ENCODE results near the gene PNPLA5.
"Not testable (repeated sequence)": the region's sequence is repeated elsewhere in the genome, so short reads cannot be mapped to it uniquely, and the experiment has no call there.

Gene PNPLA5, protein sequence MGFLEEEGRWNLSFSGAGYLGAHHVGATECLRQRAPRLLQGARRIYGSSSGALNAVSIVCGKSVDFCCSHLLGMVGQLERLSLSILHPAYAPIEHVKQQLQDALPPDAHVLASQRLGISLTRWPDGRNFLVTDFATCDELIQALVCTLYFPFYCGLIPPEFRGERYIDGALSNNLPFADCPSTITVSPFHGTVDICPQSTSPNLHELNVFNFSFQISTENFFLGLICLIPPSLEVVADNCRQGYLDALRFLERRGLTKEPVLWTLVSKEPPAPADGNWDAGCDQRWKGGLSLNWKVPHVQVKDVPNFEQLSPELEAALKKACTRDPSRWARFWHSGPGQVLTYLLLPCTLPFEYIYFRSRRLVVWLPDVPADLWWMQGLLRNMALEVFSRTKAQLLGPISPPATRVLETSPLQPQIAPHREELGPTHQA

DNA sequence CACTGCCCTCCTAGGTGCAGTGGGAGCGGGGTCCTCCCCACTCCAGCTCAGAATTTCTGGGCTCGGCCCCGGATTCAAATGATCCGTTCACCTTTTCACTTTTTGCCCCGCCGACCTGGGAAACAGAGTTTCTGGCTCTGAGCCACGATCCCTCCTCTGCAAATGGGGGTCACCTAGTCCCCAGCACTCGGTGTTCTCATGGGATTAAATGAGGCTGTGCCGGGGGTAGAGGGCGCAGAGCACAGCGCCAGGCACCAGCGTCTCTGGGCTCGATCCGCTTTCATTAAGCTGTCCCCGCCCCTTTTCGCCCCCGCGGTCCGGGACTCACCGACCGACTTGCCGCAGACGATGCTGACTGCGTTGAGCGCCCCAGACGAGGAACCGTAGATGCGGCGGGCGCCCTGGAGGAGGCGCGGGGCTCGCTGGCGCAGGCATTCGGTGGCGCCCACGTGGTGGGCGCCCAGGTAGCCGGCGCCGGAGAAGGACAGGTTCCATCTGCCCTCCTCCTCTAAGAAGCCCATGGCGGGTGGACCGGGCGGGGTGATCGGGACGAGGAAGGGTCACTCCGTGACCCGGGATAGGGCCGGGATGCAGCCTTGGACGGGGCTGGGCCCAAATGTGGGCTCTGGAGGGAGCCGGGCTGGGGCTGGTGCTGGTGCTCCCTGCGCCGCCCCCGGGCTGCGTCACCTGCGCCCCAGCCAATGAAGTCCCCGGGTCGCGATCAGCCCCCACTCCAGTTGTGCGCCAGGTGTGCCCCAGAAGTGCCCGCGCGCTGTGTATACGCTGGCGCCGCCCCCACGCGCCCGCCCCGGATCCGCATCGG is at the start of gene PNPLA5:
Gene PNPLA5, minus strand, starts transcription at position 654 of the 823 bp plus-strand sequence. Its CDS starts 133 bp downstream, at position 521.
- no peak for DNase-seq

DNA sequence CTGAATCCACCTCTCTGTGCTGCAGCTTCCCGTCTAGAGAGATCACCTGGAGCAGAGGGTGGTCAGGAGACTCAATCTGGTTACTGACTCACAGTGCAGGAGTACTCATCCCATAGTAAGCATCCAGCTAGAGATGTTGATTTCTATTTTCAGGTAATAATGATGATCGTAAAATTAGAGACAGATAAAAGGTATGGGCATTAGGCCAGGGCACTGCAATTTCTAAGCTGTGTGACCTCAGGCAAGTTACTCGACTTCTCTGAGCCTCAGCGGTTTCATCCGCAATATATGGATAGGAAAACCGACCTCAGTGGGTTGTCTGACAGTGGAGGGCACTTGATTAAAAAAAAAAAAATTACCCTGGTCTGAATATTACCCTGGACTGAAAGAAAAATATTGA is 49.6 kb upstream of the PNPLA5 start:
- no peak for DNase-seq

DNA sequence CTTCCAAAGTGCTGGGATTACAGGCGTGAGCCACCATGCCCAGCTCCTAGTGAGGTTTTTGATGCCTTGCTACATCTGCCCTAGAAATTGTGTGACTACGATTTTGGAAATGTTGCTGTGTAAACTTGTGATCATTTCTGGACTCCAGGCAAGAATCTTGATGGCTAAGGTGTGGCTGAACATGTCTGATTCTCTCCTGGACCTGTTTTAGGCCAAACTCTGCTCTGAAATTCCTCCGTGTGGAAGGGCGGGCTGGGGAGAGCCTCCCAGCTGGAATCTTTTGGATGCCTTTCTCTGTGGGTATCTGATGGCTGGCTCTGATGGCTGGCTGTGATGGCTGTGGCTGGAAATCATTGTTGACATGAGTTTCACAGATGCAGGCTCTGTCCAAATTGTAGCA is 40.0 kb upstream of the PNPLA5 start:
- DNase-seq = no peak

DNA sequence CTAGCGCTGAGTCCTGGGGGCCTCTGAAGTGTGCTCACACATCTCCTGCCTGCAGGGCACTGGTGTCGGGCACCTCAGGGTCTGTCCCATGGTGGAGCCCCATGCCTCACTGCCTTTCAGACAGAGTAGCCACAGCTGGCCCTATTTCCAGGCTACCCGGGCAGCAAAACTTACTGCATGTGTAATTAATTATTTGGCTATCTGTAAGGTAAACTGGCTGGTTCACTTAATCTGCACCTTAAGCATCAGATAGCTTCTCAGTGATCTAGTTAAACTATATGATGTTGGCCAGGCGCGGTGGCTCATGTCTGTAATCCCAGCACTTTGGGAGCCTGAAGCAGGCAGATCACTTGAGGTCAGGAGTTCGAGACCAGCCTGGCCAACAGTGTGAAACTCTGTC is 37.1 kb upstream of the PNPLA5 start:
- DNase-seq = no peak

DNA sequence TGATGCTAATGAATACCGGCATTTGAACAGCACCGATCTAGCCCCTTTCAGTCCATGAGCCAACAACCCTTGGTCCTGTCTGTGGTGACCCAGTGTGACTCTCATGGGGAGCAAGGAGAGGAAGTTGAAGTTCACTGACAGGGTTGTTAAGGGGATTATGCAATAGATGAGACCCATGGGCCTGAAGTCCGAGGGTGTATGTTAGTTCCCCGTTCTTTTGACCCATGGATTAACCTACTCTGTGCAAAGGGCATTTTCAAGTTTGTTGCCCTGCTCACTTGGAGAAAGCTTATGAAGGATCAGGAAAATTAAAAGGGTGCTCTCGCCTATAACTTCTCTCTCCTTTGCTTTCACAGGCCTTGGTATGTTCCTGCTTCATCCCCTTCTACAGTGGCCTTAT is 36.7 kb upstream of the PNPLA5 start:
- no peak for DNase-seq

DNA sequence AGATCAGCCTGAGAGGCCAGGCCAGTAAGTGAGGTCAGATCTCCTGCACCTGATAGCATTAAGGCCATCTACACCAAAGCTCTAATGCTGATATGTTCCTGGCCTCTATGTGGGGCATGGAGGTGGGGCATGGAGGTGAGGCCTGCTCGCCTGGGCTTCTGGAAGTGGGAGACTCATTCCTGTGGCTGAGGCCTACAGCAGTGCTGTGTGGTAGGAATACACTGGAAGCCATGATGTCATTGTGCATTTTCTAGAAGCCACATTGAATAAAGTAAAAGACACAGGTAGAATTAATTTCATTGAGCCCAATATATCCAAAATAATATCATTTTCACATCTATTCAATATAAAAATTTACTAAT is 34.5 kb upstream of the PNPLA5 start:
- no peak for DNase-seq

DNA sequence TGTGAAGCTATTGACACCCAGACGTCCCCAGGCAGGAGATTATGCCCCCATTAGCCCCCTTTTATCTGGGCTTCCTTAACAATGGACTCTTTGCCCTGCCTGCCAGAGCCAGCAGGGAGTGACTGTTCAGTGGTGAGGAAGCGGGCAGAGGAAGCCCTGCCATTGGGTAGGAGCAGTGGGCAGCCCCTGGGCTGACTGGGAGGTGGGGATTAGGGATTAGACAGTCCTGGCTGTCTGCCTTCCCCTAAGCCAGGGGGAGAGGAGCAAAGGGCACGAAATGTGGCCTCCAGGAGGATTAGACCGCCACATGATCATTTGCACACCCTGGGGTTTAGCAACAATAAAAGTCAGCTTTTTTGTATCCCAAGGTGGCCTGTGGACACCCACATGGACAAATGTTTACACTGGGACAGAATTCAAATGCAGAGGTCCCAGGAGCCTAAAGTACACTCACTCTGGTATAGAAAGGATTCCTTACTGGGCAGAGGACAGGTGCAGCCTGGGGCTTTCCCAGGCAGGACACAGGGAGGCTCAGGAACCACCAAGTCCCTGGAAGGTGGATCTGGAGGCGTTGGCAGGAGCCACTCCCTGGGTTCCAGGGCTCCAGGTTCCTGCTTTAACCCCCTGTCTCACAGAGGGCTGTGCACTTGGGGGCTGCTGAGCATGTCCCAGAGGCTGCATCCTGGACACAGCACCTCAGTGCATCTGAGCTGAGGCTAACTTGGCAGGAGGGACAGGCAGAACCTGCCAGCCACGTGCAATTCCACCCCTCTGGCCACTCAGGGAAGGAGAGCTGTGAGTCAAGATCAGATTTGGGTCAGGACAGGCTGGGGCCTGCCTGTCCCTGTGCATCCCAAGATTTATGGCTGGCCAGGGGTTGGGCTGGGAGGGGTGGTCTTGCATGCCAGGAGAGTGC is 33.9 kb upstream of the PNPLA5 start:
- DNase-seq = no peak

DNA sequence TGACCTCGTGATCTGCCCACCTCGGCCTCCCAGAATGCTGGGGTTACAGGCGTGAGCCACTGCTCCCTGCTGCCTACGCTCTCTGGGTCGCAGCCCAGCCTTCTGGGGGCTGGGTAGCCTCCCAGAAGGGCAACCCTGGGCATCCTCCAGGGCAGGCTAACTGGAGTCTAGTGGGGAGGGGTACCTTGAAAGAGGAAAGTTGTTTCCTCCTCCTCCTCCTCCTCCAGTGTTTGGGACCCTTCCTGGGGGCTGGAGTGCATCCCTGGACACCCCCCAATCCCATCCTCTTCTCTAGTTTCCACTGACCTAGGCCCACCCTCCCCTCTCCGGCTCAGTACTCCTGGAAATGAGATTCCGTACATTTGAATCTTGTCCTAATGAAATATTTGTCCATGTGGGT is 33.1 kb upstream of the PNPLA5 start:
- DNase-seq = no peak

DNA sequence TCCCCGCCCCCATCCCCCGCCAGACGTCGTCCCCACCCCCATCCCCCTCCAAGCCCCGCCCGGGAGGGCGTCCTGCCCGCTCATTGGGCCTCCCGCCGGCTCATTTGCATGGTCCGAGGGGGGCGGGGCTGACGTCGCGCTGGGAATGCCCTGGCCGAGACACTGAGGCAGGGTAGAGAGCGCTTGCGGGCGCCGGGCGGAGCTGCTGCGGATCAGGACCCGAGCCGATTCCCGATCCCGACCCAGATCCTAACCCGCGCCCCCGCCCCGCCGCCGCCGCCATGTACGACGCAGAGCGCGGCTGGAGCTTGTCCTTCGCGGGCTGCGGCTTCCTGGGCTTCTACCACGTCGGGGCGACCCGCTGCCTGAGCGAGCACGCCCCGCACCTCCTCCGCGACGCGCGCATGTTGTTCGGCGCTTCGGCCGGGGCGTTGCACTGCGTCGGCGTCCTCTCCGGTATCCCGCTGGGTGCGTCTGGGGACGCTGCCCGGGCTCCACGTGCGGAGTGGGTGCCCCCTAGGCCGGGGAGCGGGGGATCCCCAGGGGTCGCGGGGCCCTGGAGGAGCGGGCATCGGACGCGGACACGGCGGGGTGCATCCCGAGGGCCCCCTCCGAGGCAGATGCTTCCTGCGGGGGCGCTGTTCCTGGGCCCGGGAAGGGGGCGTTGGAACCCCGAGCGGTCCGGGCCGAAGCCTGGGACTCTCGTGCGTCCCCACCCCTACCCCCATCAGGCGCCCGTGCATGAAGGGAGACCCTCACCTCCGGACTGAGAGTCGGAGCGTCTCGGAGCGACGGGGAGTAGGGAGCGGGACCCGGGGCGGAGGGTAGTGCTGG is 32.0 kb upstream of the PNPLA5 start, which contains the start of gene PNPLA3:
Gene PNPLA3, plus strand, starts transcription at position 175 of the 834 bp plus-strand sequence. Its CDS starts 107 bp downstream, at position 282.
- DNase-seq = peak; percentile 78

DNA sequence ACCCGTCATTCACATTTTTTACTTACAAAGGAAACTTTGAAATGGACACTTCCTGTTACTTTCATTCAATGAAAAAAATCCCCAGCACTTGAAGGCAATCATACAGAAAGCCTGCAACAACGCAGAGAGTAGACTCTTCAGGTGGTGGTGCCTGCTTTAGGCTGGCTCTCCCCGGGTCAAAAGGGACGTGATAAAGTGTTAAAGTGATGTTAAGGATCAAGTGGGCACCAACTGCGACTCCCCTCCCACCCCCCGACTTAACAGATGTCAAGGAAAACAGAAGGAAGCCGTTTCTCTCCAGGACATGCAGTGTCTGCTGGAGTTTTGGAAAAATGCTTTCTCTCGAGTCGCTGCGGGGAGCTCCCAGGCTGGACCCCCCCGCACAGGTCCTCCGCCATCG is 31.4 kb upstream of the PNPLA5 start:
- no peak for DNase-seq

DNA sequence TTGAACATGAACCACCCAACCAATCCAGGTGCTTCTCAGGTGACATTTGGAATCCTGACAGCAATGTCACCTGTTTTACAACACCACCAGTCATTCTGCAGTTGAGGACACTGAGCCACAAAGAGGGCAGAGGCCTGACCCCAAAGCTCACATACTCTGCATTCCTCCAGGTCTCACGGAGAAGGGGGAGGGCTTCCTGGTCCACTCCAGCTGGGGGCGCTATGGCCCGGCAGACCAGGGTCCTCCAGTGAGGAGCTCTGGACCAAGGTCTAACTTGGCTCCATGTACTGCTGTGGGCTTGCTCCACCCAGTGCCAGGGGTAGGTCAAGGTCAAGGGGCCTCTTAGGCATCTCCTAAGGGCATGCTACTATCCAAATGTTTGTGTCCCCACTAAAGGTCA is 30.3 kb upstream of the PNPLA5 start:
- no peak for DNase-seq

DNA sequence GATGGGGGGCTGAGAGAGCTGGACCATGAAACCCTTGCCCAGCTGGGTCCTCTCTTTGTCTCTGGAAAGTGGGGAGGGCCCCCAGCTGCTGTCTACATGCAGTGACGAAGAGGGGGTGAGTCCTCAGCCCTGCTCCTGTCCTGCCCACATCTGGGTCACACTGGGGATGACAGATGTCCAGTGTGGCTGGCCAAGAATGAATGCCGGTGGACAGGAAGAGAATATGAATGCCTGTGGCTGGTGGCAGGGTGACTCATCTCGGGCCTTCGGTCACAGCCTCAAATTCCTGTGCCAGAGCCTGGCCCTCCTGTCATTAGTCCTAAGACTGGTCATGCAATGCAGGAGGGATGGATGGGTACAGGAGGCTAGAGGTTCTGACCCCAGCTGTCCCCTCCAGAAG is 29.6 kb upstream of the PNPLA5 start:
- DNase-seq = no peak

DNA sequence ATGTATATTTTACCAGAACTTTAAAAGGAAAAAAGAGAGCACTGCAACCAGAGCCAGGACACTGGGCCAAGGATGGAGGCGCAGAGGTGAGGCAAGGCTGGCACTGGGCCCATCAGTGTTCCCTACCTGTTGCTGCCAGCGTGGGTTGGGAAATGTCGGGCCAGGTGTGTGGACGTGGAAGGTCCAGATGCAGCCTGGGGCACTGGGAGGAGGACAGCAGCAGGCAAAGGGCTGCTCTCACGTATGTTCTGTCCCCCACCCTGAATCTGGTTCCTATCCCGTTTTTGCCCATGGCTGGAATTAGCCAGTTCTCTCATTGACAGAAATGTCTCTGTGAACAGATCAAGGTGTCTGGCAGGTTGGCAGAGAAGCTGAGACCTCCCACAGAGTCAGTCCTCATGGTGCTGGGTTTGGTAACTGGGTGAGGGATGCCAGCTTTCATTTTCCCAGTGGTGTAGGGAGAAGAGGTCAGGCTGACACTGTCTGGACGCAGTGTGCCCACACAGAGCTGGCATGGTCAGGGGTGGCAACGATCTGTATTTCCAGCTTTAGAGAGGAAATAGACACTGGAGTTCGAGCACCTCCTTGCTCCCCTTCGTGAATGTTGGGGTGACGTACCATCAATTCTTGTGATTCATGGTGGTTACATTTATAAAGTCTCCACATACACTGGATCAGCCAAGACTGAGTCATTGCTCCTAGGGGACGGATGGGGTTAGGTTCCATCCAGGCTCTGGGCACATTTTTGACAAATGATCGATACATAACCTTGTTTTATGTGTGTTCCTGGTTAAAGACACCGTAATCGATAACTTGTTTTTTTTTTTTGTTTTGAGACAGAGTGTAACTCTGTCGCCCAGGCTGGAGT is 27.5 kb upstream of the PNPLA5 start:
- DNase-seq = no peak

DNA sequence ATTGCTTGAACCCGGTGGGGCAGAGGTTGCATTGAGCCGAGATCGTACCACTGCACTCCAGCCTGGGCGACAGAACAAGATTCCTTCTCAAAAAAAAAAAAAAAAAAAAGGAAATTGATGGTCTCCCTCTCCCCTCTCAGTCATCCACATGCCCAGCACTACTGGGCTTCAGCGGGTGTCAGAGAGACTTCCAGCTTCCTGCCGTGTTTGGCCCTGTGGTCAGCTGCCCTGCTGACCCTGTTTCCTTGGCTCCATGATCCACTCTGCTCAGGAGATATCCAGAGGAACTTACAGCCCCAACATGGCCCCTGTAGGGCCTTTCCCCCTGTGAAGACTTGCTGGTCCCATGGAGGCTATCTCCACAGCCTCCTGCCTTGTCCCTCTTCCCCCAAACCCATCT is 25.7 kb upstream of the PNPLA5 start:
- no peak for DNase-seq

DNA sequence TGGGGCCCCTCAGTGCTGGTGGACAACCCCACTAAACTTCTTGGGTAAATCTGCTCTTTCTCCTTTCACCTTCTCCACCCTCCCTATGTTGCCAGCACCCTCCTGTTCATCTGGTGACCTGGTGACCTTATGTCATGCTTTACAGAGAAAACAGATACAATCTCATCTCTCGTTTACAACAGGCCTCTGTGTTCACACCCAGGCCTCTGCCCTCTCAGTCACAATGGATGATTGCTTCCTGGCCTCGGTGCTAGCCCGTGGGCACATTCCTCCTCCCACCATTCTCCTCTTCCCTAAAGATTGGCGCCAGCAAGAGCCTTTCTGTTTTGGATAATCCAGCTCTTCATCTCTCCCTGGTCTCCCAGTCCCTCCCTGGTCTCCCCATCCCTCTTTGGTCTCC is 19.5 kb upstream of the PNPLA5 start:
- DNase-seq = no peak

DNA sequence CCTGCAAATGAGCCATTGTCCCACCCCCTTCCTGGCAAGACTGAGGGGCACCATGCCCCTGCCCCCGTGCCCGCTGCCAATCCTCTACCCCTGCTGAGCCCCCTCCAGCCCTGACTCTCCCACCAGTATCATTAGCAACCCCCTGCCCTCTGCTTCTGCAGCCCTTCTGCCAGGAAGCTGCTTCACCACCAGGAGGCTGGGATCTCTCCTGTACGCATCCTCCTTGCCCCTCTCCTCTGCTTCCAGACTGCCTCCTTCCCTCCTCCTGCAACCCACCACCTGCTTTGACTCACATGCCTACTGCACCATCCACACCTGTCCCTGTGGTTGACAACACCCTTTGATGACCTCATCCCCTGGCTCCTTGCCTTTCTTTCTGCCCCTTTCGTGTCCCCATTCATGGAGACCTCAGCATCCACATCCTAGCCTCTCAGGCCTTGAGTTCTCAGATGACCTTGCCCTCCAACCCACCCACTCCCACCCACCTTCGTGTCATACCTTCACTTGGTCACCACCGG is 18.4 kb upstream of the PNPLA5 start:
- DNase-seq = no peak

DNA sequence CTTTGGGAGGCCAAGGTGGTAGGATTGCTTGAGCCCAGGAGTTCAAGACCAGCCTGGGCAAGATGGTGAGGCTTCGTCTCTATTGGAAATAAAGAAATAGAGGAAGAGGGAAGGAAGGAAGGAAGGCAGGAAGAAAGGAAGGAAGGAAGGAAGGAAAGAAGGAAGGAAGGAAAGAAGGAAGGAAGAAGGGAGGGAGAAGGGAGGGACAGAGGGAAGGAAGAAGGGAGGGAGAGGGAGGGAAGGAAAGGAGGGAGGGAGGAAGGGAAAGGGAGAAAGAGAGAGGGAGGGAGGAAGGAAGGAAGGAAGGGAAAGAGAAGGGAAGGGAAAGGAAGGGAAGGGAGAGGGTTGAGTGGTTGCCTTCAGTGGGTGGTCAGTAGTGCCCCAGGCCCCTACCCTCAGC is 17.9 kb upstream of the PNPLA5 start:
- DNase-seq = no peak

DNA sequence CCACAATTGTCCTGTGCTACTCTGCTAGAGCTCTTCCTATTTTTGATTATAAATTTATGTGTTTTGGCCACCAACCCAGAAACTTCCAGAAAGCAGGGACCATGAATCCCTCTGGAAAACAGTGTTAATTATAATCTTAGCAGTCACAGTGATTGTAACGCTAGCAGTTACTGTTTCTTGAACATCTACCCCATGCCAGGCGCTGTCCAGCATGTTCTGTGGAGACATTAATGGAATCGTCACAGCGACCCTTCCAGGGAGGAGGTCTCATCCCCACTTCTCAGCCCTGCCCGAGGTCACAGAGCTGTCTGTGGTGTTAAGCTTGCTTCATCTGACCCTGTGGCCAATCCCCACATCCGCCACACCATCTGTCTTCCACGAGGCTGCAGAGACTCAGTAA is 13.9 kb upstream of the PNPLA5 start:
- no peak for DNase-seq

DNA sequence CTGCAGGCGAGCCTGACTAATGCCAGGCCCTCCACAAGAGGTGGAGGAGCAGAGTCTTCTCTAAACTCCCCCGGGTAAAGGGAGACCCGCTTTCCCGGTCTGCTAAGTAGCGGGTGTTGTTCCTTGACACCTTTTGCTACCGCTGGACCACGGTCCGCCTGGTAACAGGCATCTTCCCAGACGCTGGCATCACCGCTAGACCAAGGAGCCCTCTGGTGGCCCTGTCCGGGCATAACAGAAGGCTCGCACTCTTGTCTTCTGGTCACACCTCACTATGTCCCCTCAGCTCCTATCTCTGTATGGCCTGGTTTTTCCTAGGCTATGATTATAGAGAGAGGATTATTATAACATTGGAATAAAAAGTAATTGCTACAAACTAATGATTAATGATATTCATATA is 12.6 kb upstream of the PNPLA5 start:
- DNase-seq = peak; percentile 27

DNA sequence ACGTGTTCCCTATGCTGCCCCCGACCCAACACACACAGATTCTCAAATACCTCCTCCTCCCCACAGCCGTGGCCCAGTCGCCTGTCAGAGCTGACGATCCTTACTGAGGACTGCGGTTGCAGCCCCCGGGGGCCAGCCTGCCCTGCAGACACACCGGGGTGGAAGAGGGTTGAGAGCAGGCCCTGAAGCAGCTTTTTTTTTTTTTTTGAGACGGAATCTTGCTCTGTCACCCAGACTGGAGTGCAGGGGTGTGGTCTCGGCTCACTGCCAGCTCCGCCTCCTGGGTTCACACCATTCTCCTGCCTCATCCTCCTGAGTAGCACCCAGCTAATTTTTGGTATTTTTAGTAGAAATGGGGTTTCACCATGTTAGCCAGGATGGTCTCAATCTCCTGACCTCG is 11.2 kb upstream of the PNPLA5 start:
- DNase-seq = not testable (repeated sequence)
